Measurements from ENCODE around the gene ACBD3.

Gene ACBD3

DNA sequence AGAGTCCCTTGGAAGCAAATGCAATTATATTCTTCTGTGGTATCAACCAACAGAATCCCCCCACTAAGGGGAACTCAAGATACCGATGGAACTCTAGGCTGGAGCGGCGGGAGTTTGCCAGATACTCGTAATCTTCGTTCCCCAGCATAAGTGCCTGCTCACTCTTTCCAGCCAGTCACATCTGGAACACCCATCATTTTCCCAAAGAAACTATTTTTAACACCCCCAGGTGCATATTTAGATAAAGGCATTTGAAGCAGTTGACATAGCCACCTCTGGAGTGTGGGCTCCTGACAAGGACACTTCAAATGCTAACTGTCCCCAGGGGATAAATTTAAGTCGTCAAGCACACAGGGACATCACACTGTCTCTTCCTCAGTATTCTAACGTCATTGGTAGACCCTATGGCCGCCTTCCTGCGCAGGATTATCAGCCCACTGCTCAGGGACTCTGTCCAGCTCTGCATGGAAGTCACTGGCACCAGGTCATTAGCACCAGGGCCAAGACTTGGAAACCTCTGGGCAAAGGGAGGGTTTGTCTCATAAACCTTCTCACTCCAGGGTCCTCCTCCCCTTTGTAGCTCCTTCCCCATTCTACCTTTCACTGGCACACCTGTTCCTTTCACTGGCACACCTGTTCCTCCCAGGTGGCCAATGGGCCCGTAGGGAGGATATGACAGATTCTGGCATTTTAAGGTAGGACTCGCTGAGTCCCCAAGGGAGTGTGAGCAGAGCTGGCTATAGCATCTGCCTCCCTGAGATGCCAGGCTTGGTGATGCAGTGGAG, 75.3 kb downstream of the ACBD3 start:
- no peak for DNase-seq (ENCODE audit: low spot score)

DNA sequence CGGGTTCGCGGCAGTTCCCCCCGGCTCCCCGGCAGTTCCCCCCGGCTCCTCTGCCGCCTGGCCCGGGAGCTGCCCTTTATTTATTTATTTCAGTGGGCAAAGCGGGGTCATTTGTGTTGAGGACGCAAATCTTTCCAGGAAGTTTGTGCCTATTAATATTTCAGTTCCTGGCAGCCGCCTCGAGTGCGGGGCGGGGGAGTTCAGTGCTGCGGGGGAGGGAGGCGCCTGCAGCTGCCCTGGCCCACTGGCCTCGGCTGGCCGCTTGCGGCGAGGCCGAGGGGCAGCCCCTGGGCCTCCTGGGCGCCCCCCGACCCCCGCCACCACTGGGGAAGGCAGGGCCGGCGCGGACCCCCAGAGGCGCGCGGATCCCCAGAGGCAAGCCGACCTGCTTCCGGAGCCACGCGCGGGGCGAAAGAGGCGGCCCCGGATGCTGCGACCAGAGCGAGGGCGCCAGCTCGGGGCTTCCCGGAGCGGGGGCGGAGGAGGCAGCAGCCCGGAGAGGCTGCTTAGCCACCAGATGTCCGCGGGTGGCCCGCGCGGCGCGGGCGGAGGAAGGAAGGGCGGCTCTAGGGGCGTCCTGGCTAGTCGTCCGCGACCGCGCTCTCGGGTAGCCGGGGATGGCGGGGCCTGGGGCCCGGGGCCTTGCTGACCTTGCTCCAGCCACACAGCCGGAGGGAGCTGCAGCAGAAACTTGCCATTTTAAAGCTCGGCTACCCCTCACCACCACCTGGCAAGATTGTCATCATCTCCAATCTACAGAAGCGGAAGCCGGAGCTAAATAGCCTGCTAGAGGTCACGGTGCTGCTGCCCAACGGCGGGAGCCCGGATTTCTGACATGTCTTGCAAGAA, 76.1 kb downstream of the ACBD3 start:
- peak; percentile 49 for DNase-seq (ENCODE audit: low spot score)

DNA sequence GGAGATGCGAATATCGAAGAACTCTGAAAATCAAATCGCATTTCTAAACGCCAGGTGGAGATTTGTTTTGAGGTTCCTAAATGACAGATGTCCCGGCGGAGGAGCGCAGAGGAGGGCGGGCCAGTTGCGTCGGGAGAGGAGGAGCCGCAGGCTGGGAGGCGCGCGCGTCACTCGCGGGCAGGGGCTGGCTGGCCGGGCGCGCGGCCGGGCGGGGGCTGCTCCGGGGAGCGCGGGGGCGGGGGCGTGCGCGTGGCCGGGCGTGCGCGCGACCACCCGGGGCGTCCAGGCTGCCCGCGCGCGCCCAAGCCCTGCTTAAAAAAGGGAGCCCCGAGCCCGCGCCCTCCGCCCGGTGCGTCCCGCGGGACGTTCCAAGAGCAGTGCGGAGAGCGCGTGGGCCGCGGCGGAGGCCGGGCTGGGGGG, 76.7 kb downstream of the ACBD3 start:
- DNase-seq (ENCODE audit: low spot score): peak; percentile 74

DNA sequence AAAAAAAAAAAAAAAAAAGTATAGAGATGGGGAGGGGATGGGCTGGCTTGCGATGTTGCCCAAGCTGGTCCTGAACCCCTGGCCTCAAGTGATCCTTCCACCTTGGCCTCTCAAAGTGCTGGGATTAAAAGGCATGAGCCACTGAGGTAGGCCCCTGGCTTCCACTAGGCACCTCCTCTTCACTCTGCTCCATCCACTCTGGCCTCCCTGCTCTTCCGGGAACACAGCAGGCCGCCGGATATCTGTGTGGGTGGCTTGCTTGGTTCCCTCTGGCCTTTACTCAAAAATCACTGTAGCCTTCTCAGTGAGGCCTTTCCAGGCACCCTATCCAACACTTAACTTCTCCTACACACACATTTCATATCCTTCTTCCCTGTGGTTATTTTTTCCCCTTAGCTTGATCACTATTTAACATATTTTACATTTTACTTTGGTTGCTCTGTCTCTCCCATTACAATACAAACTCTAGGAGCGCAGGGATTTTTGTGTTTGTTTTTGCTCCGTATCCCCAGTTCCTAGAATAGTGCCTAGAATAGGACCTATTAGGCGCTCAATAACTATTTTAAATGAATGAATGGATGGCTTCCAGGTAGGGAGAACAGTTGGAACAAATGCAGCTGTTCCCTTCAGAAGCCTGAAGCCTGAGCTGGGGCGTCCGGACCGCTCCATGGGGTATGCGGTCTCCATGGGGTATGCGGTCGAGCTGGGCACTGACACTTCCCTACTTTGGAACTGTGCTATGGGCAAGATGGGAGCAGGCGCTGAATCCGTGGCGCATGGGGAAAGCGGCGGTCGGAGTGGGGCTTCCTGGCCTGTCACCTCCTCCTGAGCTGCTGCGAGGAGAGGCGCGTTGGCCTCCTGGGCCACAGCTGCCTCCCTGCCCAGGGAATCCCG, 77.4 kb downstream of the ACBD3 start:
- DNase-seq (ENCODE audit: low spot score): no peak

DNA sequence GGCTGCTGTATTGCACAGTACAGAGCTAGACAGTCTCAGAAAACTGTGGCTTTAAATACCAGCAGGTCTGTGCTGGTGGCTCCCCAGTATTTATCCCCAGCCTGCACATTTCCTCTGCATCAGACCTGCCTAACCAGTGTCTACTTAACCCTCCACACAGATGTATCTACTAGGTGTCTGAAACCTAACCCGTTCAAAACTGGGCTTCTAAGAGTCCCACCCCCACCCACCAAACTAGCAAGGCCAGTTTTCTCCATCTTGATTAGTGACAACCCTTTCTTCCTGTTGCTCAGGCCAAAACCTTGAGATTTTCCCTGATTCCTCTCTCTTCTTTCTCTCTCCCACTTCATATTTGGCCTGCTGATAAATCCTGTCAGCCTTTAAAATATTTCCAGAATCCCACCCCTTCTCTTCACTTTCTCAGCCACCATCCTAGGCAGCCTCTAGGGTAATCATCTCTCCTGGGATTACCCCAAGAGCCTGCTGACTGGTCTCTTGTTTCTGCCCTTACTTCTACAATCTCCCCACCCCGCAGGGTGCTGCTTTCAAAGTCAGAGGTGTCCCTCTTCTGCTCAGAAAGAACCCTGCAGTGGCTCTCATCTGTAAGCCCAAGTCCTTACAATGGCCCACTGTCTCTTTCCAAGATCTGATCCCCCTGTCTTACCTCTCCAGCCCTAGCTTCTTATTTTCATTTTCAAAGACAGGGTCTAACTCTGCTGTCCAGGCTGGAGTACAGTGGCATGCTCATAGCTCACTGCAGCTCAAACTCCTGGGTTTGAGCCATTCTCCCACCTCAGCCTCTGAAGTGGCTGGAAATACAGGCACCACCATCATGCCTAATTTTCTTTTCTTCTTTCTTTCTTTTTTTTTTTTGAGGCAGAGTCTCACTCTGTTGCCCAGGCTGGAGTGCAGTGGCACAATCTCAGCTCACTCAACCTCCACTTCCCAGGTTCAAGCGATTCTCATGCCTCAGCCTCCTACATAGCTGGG, 78.8 kb downstream of the ACBD3 start:
- DNase-seq (ENCODE audit: low spot score): no peak

DNA sequence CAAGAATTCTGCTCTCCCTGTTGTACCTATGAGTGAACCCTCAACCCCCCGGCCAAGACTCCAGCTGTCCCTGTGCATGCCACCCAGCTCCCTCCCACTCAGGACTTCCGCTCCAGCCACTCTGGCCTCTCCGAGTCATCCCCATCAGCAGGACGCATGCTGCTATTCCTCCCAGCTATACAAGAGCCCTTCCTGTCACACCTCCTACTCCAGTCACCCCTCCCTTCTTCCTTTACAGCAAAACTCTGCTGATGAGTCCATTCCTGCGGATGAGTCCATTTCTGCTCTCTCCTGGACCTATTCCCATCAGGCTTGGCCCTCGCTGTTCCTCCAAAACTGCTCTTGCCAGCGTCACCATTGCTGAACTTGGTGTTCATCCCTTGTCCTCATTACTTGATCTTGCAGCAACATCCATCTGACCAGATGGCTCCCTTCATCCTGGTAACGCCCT, 81.8 kb downstream of the ACBD3 start:
- DNase-seq (ENCODE audit: low spot score): no peak

DNA sequence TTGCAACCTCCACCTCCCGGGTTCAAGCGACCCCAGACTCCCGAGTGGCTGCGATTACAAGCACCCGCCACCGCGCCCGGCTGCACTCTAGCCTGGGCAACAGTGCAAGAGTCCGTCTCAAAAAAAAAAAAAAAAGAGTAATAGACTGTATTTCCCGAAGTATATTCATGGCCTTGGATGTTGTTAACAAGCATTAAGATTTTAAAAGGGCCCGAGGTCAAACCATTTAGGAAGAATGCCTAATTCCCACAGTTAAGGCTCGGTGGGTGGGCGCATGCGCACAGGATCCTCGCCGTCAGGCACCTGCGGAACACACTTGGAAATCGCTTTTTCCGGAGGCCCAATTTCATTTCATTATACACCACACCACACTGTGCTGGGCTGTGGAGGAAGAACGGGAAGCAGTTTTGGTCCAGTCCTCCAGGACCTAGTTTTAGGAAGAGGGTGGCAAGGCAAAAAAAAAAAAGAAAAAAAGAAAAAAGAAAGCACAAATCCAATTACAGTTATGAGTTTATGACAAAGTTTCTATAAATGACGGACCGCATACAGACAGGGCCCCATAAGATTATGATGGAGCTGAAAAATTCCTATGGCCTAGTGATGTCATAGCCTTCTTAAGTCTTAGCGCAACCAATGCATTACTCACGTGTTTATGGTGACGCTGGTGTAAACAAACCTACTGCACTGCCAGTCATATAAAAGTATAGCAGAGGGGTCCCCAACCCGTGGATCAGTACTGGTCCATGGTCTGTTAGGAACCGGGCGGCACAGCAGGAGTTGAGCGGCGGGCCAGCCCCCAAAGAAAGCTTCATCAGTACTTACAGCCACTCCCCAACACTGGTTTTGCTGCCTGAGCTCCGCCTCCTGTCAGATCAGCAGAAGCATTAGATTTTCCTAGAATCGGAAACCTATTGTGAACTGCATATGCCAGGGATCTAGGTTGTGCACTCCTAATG, 85.8 kb downstream of the ACBD3 start:
- DNase-seq (ENCODE audit: low spot score): peak; percentile 29

DNA sequence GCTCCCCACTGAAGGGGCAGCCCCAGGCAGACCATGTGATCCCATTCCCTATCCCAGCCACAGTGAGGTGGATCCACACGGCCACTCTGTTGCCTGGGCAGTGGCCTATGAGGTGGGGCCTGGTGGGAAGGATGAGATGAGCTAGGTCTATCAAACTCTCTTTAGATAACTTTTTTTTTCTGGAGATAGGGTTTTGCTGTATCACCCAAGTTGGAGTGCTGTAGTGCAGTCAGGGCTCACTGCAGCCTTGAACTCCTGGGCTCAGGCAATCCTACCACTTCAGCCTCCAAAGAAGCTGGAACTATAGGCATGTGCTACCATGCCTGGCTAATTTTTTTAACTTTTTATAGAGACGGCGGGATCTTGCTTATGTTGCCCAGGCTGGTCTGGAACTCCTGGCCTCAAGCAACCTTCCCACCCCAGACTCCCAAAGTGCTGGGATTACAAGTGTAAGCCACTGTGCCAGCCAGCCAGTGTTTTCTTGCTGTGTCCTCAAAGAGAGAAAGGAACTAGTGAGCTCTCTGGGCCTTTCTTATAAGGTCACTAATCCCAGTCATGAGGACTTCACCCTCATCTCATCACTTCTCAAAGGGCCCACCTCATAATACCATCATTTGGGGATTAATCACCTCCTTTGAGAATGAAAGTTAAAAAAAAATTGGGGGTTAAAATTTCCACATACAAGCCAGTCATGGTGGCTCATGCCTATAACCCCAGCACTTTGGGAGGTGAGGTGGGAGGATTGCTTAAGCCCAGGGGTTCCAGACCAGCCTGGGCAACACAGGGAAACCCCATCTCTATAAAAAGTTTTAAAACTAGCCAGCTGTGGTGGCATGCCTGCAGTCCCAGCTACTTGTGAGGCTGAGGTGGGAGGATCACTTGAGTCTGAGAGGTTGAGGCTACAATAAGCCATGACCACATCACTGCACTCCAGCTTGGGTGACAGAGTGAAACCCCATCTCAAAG, 87.4 kb downstream of the ACBD3 start:
- DNase-seq (ENCODE audit: low spot score): no peak

DNA sequence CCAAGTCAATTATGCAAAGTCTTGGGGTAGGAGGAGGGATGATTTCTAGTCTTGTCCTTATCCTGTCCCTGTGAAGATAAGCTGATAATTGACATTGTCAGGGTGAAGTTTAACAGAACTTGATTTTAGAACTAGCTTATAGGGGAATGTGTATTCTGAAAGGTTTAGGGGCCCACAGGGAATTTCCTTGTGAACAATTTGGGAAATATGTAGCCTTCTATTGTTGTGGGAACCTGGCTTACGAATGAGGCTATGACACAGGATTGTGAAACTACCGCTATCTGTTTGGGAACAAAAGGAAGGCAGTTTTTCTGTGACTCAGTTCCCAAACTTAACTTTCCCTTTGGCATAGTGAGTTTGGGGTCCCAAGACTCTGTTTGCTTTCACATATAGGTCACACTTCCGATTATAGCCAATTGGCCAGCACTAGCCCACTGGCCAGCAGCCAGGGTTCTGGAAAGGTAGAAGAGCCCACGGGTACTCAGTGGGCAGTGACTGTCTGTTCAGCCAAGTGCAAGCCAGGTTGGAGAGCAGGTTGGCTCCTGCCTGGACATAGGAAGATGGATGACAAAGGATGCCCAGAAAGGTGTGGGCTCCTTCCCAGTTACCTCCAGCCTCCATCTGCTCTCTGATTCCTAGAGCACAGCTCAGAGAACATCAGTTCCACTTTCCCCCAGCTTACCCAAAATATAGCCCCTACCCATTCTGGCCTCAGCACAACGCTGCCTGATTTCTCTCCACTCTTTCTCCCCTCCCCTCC, 88.5 kb downstream of the ACBD3 start:
- no peak for DNase-seq (ENCODE audit: low spot score)

DNA sequence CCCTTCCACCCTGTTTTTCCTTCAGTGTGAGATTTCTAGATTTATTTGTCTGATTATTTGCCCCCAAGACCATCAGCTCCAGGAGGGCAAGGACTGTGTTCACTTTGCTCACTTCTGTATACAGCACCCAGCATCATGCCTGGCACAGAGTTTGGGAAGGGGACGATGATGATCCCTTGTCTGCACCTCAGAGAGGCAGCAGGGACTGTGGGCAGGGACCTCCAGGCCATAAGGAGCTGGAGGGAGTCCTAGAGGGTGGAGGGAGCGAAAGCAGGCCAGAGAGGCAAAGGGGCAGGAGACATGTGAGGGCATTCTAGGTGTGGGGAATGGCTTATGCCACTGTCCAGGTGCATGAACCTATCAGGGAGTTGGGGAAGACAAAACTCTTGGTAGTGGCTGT, 91.3 kb downstream of the ACBD3 start:
- DNase-seq (ENCODE audit: low spot score): no peak
